Ascending aorta (tissue), 2 donors: Measurements from ENCODE around the gene ZNF568. TPM values are rescaled to one million over a fixed set of nuclear protein-coding genes. Genes with fewer than 3 reads are reported as not detected.

Source experiments
- DNase-seq, 2 donors: peaks; one replicate each; pipeline ENCODE4 v3.0.0-alpha.2; 2019; ENCODE audit warnings: low spot score in 2 of 2
- H3K27ac ChIP-seq, 2 donors: fragments of 200-600 bp; sonication (generic); one replicate each; pipeline ENCODE4 v1.5.1; 2016 to 2017; ENCODE audit warnings: mild to moderate bottlenecking in 1 of 2
- H3K27me3 ChIP-seq: fragments of 200-600 bp; sonication (generic); one replicate; pipeline ENCODE4 v1.5.1; 2017
- H3K36me3 ChIP-seq, 2 donors: fragments of 200-600 bp; sonication (generic); one replicate each; pipeline ENCODE4 v1.5.1; 2016
- H3K4me1 ChIP-seq, 2 donors: fragments of 200-600 bp; sonication (generic); one replicate each; pipeline ENCODE4 v1.5.1; 2016 to 2017; ENCODE audit warnings: mild to moderate bottlenecking in 1 of 2
- H3K4me3 ChIP-seq, 2 donors: fragments of 200-600 bp; sonication (generic); one replicate each; pipeline ENCODE4 v1.5.1; 2016 to 2017; ENCODE audit warnings: mild to moderate bottlenecking in 1 of 2
- H3K9me3 ChIP-seq, 2 donors: fragments of 200-600 bp; sonication (generic); one replicate each; pipeline ENCODE4 v1.5.1; 2016
- CTCF ChIP-seq, 3 experiments: fragments of 200-600 bp in 2 of 3; fragments of 450-650 bp in 1 of 3; sonication (generic) in 2 of 3; IDR thresholded peaks; one replicate each; pipeline ENCODE4 v1.5.1; 2016 to 2019; ENCODE audit warnings: antibody characterized with exemption in 3 of 3, mild to moderate bottlenecking in 1 of 3, moderate library complexity in 1 of 3
- intact Hi-C: fragments of 100-400 bp; cut with DNase I; formaldehyde crosslinking; loops from one replicate; pipeline ENCODE4 v1.15.1; 2023
- total RNA-seq: library from RNA; depleted of rRNA; stranded (reverse); fragments of >200 nt; gene quantifications from one replicate; pipeline ENCODE4 v1.1.0, GENCODE V29; 2016

ZNF568 gene
- total RNA-seq, 1 donor from 2014 or later, result 2.4 TPM

- H3K36me3 ChIP-seq, result peaks cover 18 to 51% of the 10 kb centered on the region in 2 donors
Observed at GRCh38 chr19:36916991-36917390, 859 bp downstream of the ZNF568 start.

GRCh38 chr19:36918090-36918489 is 2.0 kb downstream of the ZNF568 start:
- Histone ChIP-seq H3K36me3 (peaks cover 26 to 51% of the 10 kb centered on the region in 2 donors), H3K4me3 (no peak overlapping the region), H3K4me1 (peaks cover 0 to 10% of the 10 kb centered on the region in 2 donors), H3K9me3 (peaks cover 0 to 43% of the 10 kb centered on the region in 2 donors), H3K27ac (no peak overlapping the region), H3K27me3 (no peaks in the 10 kb centered on the region)
- intact Hi-C loops, result loop anchor here (5.0 to 10.0 kb wide), 3 partner anchors 146 to 793 kb away; partner anchors contain the start of gene ZNF850
- no peak for TF ChIP-seq CTCF (IDR thresholded peaks at IDR 0.05)
- no peak for DNase-seq

More at GRCh38 chr19:36916991-36917390, 859 bp downstream of the ZNF568 start:
- peak overlapping the region in 1 of 2 donors; percentile 98 for H3K27ac ChIP-seq
- TF ChIP-seq CTCF (IDR thresholded peaks at IDR 0.05), result no peak
- H3K27me3 ChIP-seq, result no peaks in the 10 kb centered on the region
- peaks cover 0 to 44% of the 10 kb centered on the region in 2 donors for H3K9me3 ChIP-seq
- H3K4me3 ChIP-seq, result peak overlapping the region; percentile 80 to 91
- no peak for DNase-seq
- intact Hi-C loops, result loop anchor here (1.0 to 10.0 kb wide), 6 partner anchors 67 to 792 kb away; partner anchors contain the start of genes ZNF345, ZNF527, ZNF790 and ZNF850
- H3K4me1 ChIP-seq, result peaks cover 0 to 10% of the 10 kb centered on the region in 2 donors

- peaks cover 49 to 82% of the 10 kb centered on the region in 2 donors for H3K36me3 ChIP-seq
Observed at GRCh38 chr19:36931684-36932083, 15.6 kb downstream of the ZNF568 start.

GRCh38 chr19:36939153-36939552 is 23.0 kb downstream of the ZNF568 start:
- peaks cover 39 to 99% of the 10 kb centered on the region in 2 donors for H3K9me3 ChIP-seq
- H3K27ac ChIP-seq, result no peak overlapping the region
- no peaks in the 10 kb centered on the region for H3K27me3 ChIP-seq
- intact Hi-C loops, result no loop called here
- H3K4me1 ChIP-seq, result no peaks in the 10 kb centered on the region
- DNase-seq, result no peak
- H3K4me3 ChIP-seq, result no peak overlapping the region
- TF ChIP-seq CTCF (IDR thresholded peaks at IDR 0.05), result no peak
- peaks cover 81 to 91% of the 10 kb centered on the region in 2 donors for H3K36me3 ChIP-seq

More at GRCh38 chr19:36931684-36932083, 15.6 kb downstream of the ZNF568 start:
- intact Hi-C loops, result no loop called here
- Histone ChIP-seq H3K4me3 (peak overlapping the region in 1 of 2 donors; percentile 2), H3K9me3 (peaks cover 47 to 98% of the 10 kb centered on the region in 2 donors), H3K27me3 (no peaks in the 10 kb centered on the region), H3K4me1 (no peaks in the 10 kb centered on the region), H3K27ac (no peak overlapping the region)
- no peak for DNase-seq
- TF ChIP-seq CTCF (IDR thresholded peaks at IDR 0.05), result no peak

- Histone ChIP-seq H3K9me3 (peaks cover 85 to 99% of the 10 kb centered on the region in 2 donors), H3K36me3 (peaks cover 67 to 81% of the 10 kb centered on the region in 2 donors), H3K4me3 (no peak overlapping the region), H3K27me3 (no peaks in the 10 kb centered on the region), H3K4me1 (no peaks in the 10 kb centered on the region), H3K27ac (no peak overlapping the region)
- no peak for DNase-seq
- TF ChIP-seq CTCF (IDR thresholded peaks at IDR 0.05), result no peak
- intact Hi-C loops, result no loop called here
Observed at GRCh38 chr19:36950335-36951119, 34.4 kb downstream of the ZNF568 start.
